MM.1S (cell line): ENCODE results near the gene SLC35F1.

Experiments used
- DNase-seq: peaks from one replicate; pipeline ENCODE4 v3.0.0-alpha.2; 2015
- H2AFZ ChIP-seq: fragments of 300-600 bp; sonication (generic); 2 replicates; pipeline ENCODE4 v1.6.0; 2016; ENCODE audit warnings: antibody characterized with exemption, low read length
- H3F3A ChIP-seq: fragments of 300-600 bp; sonication (generic); 2 replicates; pipeline ENCODE4 v1.6.1; 2016; ENCODE audit warnings: mild to moderate bottlenecking, antibody characterized with exemption, low read length, moderate library complexity, mixed read lengths; ENCODE audit not compliant: insufficient read depth
- H3K27ac ChIP-seq: fragments of 300-600 bp; sonication (generic); 2 replicates; pipeline ENCODE4 v1.5.1; 2016; ENCODE audit warnings: mild to moderate bottlenecking, low read length
- H3K27me3 ChIP-seq: fragments of 300-600 bp; sonication (generic); replicated peaks from 2 replicates; pipeline ENCODE4 v1.6.0; 2016; ENCODE audit warnings: low read length; ENCODE audit not compliant: insufficient read depth
- H3K36me3 ChIP-seq: fragments of 300-600 bp; sonication (generic); replicated peaks from 2 replicates; pipeline ENCODE4 v1.6.1; 2016; ENCODE audit warnings: mild to moderate bottlenecking, low read length, mixed read lengths; ENCODE audit not compliant: insufficient read depth
- H3K4me1 ChIP-seq: fragments of 300-600 bp; sonication (generic); 2 replicates; pipeline ENCODE4 v1.6.1; 2016; ENCODE audit warnings: low read length, mixed read lengths
- H3K4me2 ChIP-seq: fragments of 300-600 bp; sonication (generic); 2 replicates; pipeline ENCODE4 v1.6.0; 2016; ENCODE audit warnings: low read depth, low read length
- H3K4me3 ChIP-seq: fragments of 300-600 bp; sonication (generic); 2 replicates; pipeline ENCODE4 v1.5.1; 2016; ENCODE audit warnings: low read length, mixed read lengths
- H3K79me2 ChIP-seq: fragments of 300-600 bp; sonication (generic); 2 replicates; pipeline ENCODE4 v1.6.1; 2016; ENCODE audit warnings: mixed run types, low read length, mixed read lengths
- H3K9ac ChIP-seq: fragments of 300-600 bp; sonication (generic); 2 replicates; pipeline ENCODE4 v1.6.1; 2016; ENCODE audit warnings: low read length, mixed read lengths
- H3K9me2 ChIP-seq: fragments of 300-600 bp; sonication (generic); replicated peaks from 2 replicates; pipeline ENCODE4 v1.6.1; 2016; ENCODE audit warnings: mild to moderate bottlenecking, low read length, mixed read lengths; ENCODE audit not compliant: insufficient read depth
- H3K9me3 ChIP-seq: fragments of 300-600 bp; sonication (generic); replicated peaks from 2 replicates; pipeline ENCODE4 v1.6.1; 2016; ENCODE audit warnings: mild to moderate bottlenecking, low read length, mixed read lengths; ENCODE audit not compliant: insufficient read depth
- H4K20me1 ChIP-seq: fragments of 300-600 bp; sonication (generic); 2 replicates; pipeline ENCODE4 v1.6.1; 2016; ENCODE audit warnings: mild to moderate bottlenecking, low read length, moderate library complexity, mixed read lengths; ENCODE audit not compliant: insufficient read depth
- EZH2 ChIP-seq: fragments of 300-600 bp; sonication (generic); optimal IDR thresholded peaks from 2 replicates; pipeline ENCODE3; 2017; ENCODE audit warnings: low read depth, mild to moderate bottlenecking, antibody characterized with exemption, low read length, mixed read lengths
- EZH2phosphoT487 ChIP-seq: fragments of 300-600 bp; sonication (generic); IDR thresholded peaks from 2 replicates; pipeline ENCODE4 v1.6.1; 2018; ENCODE audit warnings: antibody characterized with exemption, low read length
- TF ChIP-seq, protein P1 (sequence below): fragments of 300-600 bp; sonication (generic); IDR thresholded peaks from 2 replicates; pipeline ENCODE4 v1.5.1; 2016; ENCODE audit warnings: antibody characterized with exemption, low read length, mixed read lengths

The SLC35F1 gene

DNA sequence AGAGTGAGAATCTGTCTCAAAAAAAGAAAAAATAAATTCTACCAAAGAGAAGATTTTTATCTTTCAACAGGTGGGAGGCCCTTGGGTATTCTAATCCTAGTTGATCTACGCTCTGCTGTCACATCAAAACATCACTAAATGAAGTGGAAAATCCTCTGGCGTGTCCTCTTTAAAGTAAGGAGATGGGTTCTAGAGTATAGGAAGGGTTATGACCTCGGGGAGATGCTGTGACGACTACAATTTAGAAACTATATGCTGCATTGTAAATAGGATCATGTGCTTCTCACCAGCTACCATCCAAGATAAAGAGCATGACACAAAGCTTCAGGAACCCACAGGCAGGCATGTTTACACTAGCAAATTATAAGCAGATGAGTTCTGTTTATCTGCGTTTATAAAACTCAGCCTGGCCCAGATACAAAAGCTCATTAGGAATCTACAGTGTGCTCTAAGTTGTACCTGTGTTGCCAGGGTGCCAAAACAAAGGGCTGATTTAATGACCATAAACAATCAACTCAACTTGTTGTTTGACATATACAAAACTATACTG, 443.9 kb downstream of the SLC35F1 start:
- Histone ChIP-seq H3K4me3 (no peak overlapping the region), H2AFZ (no peak overlapping the region), H3K9me3 (no peaks in the 10 kb centered on the region), H3K4me2 (no peak overlapping the region), H3F3A (no peaks in the 10 kb centered on the region), H3K9me2 (no peaks in the 10 kb centered on the region), H3K36me3 (no peaks in the 10 kb centered on the region), H3K79me2 (no peaks in the 10 kb centered on the region), H4K20me1 (no peaks in the 10 kb centered on the region), H3K27ac (no peak overlapping the region), H3K4me1 (peaks cover 4% of the 10 kb centered on the region; the same call in 1 of the 2 replicates), H3K27me3 (no peaks in the 10 kb centered on the region), H3K9ac (no peak overlapping the region)
- DNase-seq, result no peak
- TF ChIP-seq EZH2 (no peak), EZH2phosphoT487 (no peak)
- TF ChIP-seq, protein P1, sequence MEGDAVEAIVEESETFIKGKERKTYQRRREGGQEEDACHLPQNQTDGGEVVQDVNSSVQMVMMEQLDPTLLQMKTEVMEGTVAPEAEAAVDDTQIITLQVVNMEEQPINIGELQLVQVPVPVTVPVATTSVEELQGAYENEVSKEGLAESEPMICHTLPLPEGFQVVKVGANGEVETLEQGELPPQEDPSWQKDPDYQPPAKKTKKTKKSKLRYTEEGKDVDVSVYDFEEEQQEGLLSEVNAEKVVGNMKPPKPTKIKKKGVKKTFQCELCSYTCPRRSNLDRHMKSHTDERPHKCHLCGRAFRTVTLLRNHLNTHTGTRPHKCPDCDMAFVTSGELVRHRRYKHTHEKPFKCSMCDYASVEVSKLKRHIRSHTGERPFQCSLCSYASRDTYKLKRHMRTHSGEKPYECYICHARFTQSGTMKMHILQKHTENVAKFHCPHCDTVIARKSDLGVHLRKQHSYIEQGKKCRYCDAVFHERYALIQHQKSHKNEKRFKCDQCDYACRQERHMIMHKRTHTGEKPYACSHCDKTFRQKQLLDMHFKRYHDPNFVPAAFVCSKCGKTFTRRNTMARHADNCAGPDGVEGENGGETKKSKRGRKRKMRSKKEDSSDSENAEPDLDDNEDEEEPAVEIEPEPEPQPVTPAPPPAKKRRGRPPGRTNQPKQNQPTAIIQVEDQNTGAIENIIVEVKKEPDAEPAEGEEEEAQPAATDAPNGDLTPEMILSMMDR, result no peak

DNA sequence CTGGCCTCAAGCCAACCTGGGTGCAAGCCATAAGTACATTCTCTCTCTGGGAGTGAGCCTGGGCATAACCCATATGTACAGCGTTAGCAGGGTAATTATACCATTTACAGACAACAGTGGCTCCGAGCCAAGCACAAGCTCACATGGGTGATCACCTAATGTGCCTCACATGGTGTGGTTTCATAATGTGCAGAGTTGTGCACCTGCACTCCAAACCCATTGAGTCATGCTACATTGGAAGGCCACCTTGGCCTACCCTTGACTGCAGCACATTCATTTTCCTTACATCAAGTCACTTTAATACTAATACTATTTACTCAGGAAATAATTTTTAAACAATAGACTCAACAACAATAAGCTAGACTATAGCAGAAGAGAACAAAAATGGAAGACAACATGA, 446.5 kb downstream of the SLC35F1 start:
- no peaks in the 10 kb centered on the region for H3K27me3 ChIP-seq
- no peaks in the 10 kb centered on the region for H4K20me1 ChIP-seq
- H3K27ac ChIP-seq, result no peak overlapping the region
- H3K36me3 ChIP-seq, result no peaks in the 10 kb centered on the region
- no peak overlapping the region for H3K9ac ChIP-seq
- no peaks in the 10 kb centered on the region for H3F3A ChIP-seq
- no peak overlapping the region for H2AFZ ChIP-seq
- H3K9me2 ChIP-seq, result no peaks in the 10 kb centered on the region
- no peak for DNase-seq
- H3K4me1 ChIP-seq, result peaks cover 4% of the 10 kb centered on the region; the same call in 1 of the 2 replicates
- no peaks in the 10 kb centered on the region for H3K9me3 ChIP-seq
- no peak overlapping the region for H3K4me2 ChIP-seq
- H3K79me2 ChIP-seq, result no peaks in the 10 kb centered on the region
- TF ChIP-seq, protein P1, result no peak
- TF ChIP-seq EZH2 (no peak), EZH2phosphoT487 (no peak)
- H3K4me3 ChIP-seq, result no peak overlapping the region

DNA sequence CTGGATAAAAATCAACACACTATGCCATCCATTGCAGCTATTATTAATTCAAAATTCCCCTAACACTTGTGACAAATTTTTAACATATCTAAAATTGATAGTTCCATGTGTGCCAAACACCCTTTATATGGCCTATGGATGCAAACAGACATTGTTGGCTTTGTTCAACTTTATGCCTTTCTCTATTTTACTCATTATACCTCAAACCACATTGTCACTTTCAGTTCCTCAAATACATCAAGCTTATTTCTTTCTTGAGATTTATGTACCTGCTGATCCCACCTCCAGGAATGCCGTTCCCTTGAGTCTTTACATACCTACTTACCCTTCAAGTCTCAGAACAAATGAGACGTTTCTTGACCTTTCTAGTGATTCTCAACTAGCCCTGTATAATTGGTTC, 447.6 kb downstream of the SLC35F1 start:
- Histone ChIP-seq H3K4me3 (no peak overlapping the region), H3K27ac (no peak overlapping the region), H3K9me2 (no peaks in the 10 kb centered on the region), H2AFZ (no peak overlapping the region), H3K9me3 (no peaks in the 10 kb centered on the region), H3K4me2 (no peak overlapping the region), H3K79me2 (no peaks in the 10 kb centered on the region), H3K27me3 (no peaks in the 10 kb centered on the region), H3K9ac (no peak overlapping the region), H4K20me1 (no peaks in the 10 kb centered on the region), H3K4me1 (peaks cover 4% of the 10 kb centered on the region; the same call in 1 of the 2 replicates), H3F3A (no peaks in the 10 kb centered on the region), H3K36me3 (no peaks in the 10 kb centered on the region)
- DNase-seq, result peak; percentile 30
- TF ChIP-seq, protein P1, result no peak
- TF ChIP-seq EZH2phosphoT487, result no peak
